Fibroblast of the conjunctiva (primary cell): Measurements from ENCODE around the gene LTBP4.
"Not testable (repeated sequence)": the region's sequence is repeated elsewhere in the genome, so short reads cannot be mapped to it uniquely, and the experiment has no call there.

Experiments
- DNase-seq: peaks from one replicate; pipeline ENCODE4 v3.0.0-alpha.2; 2010; ENCODE audit warnings: low read depth

LTBP4 gene

GRCh38 chr19:40576585-40577451 is 24.4 kb upstream of the LTBP4 start, which contains the start of gene SHKBP1:
SHKBP1 (plus strand) TSS chr19:40576873; CDS start chr19:40576900, 27 bp downstream.
- peak; percentile 92 for DNase-seq

DNA sequence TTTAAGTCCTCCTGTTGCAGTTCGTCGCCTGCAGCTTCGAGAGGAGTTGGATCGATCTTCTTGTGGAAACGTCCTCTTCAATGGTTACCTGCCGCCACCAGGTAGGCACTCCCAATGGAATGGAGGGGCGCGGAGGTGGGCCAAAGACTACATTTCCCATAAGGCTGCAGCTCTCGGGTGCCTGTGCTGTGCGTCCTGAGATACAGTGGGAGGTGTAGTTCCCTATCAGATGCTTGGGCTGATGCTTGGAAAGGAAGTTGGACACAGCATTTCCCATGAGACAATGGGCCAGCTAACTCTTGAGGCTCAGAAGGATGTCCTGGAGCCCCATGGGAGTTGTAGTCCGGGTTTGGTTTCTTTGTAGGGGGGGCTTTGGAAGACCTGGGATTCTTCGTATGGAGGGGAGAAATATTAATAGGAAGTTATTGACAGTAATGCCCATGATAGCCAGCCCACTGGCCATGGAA is 22.7 kb upstream of the LTBP4 start:
- no peak for DNase-seq

DNA sequence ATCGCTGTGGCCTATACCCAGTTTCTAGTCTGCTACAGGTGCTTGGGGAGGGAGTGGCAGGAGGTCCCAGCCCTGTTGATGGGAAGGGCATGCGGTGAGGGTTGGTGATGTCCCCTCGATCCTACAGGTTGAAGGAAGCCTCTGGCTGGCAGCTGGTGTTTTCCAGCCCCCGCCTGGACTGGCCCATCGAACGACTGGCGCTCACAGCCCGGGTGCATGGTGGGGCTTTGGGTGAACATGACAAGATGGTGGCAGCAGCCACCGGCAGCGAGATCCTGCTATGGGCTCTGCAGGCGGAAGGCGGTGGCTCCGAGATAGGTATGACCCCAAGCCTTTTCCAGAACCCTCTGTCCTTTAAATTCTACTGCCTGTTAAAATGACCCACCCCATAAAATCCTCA is 20.6 kb upstream of the LTBP4 start:
- DNase-seq = no peak

DNA sequence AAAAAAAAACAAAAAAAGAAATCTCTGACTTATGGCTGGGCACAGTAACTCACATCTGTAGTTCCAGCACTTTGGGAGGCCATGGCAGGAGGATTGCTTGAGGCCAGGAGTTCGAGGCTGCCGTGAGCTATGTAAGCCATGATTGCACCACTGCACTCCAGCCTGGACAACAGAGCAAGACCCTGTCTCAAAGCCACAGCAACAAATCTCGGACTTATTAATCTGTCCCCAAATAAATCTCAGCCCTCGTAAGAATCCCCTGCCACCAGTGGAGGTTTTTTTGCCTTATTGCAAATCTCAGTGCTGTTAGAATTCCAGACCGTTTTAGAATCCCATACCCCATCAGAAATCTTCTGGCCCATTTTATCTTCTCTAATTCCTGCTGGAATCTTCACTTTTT is 19.6 kb upstream of the LTBP4 start:
- DNase-seq = no peak

- no peak for DNase-seq
These were observed 18.7 kb upstream of the LTBP4 start for GRCh38 chr19:40582467-40582866.

DNA sequence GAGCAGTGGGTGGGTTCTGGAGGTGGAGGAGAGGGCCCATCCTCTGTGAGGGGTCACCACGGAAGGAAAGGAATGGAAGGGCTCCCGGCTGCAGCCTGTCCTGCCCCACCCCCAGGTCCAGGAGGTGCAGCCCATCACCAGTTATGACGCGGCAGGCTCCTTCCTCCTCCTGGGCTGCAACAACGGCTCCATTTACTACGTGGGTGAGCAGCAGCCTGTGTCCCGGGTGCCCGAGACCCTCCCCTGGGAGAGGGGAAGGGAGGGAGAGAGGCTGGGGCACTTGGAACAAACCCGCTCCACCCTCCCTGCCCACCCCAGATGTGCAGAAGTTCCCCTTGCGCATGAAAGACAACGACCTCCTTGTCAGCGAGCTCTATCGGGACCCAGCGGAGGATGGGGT is 17.9 kb upstream of the LTBP4 start:
- DNase-seq = no peak

GRCh38 chr19:40584007-40584406 is 17.2 kb upstream of the LTBP4 start:
- DNase-seq = no peak

GRCh38 chr19:40585241-40585981 is 15.8 kb upstream of the LTBP4 start:
- DNase-seq = no peak

DNA sequence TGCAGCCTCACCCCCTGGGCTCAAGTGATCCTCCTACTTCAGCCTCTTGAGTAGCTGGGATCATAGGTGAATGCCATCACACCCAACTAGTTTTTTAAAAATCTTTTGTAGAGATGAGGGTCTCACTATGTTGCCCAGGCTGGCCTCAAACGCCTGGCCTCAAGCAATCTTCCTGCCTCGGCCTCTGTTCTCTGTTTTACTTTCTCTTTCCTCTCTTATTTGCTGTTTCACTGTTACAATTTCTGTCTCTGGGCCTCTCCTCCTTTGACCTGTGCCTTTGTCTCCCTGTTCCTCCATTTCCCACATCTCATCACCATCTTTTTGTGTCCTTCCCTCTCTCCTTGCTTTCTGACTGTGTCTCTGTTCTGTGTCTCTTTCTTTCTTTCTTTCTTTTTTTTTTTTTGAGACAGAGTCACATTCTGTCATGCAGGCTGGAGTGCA is 15.2 kb upstream of the LTBP4 start:
- no peak for DNase-seq

DNA sequence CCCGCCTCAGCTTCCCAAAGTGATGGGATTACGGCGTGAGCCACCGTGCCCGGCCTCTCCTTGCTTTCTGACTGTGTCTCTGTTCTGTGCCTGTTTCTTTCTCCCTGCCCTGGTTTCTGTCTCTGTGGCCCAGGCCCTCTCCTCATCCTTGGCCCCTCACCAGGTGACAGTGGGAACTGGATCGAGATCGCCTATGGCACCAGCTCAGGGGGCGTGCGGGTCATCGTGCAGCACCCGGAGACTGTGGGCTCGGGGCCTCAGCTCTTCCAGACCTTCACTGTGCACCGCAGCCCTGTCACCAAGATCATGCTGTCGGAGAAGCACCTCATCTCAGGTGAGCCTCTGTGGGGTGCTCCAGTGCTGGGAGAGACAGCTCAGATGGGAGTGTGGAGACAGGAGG is 14.6 kb upstream of the LTBP4 start:
- no peak for DNase-seq

- no peak for DNase-seq
These were observed 12.9 kb upstream of the LTBP4 start for GRCh38 chr19:40588110-40588854.

DNA sequence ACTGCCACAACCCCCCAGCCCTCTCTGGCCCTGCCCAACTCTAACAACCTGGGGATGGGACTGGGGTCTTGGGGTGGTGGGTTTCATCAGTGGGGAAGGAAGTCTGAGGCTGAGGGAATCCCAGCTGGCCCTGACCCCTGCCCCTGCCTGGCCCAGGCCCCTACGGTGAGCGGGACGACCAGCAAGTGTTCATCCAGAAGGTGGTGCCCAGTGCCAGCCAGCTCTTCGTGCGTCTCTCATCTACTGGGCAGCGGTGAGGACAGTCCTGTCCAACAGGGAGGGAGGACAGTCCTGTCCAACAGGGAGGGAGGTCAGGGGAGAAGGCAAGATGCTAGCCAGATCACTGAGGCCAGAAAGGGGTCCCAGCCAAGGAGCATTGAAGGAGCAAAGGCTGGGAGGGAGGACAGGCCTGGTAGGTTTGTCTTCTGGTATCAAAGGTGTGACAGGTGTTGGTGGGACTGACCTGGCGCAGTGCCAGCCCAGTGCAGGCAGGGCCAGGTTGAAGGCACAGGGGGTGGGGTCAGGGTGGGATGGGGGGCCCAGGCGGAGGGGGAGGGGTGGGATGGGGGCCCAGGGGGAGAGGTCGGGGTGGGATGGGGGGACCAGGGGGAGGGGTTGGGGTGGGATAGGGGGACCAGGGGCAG is 12.1 kb upstream of the LTBP4 start:
- no peak for DNase-seq

DNA sequence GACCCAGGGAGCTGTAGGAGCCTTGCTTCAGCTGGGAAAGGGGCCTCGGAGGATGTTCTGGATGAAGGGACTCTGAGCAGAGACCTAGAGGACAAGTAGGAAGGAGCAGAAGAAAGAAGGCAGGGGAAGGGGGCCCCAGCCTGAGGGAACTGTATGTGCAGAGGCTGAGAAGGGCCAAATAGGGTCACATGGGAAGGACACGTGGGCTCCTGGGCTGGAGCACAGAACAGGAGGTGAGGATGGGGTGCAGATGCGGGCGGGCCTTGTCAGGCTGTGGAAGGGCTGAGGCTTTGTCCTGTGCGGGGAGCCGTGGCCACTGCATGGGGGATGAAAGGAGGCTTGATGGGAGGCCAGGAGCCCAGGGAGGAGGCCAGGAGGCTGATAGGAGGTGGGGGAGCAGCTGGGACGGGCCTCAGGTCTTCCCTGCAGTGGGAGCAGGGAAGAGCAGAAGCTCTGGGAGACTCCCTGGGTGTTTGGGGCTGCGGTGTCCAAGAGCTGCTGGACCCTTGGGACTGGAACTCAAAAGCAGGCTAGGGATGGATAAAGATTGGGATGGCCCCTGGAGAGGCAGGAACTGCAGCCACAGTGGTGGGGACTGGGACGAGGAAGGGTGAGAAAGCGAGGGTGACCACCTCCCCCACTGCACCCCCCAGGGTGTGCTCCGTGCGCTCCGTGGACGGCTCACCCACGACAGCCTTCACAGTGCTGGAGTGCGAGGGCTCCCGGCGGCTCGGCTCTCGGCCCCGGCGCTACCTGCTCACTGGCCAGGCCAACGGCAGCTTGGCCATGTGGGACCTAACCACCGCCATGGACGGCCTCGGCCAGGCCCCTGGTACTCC is 11.4 kb upstream of the LTBP4 start:
- no peak for DNase-seq

DNA sequence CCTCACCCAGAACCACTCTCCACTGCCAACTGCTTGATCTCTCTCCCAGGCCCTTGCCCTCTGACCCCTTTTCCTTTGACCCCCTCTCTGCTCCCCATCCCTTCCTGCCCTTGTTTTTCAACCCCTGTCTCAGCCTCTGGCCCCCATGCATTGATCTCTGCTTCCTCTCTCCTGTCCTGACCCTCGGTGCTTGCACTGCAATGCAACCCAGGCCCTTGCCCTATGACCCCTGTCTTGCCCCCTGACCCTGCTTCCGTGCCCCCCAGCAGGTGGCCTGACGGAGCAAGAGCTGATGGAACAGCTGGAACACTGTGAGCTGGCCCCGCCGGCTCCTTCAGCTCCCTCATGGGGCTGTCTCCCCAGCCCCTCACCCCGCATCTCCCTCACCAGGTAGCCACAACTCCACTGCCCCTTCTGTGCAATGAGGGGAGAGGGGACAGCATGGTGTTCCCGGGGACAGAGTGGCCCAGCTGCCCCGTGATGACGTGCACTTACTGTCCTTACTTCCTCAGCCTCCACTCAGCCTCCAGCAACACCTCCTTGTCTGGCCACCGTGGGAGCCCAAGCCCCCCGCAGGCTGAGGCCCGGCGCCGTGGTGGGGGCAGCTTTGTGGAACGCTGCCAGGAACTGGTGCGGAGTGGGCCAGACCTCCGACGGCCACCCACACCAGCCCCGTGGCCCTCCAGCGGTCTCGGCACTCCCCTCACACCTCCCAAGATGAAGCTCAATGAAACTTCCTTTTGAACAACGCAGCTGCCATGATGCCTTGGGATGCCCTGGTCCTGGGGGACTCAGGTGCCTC is 10.5 kb upstream of the LTBP4 start:
- DNase-seq = no peak

DNA sequence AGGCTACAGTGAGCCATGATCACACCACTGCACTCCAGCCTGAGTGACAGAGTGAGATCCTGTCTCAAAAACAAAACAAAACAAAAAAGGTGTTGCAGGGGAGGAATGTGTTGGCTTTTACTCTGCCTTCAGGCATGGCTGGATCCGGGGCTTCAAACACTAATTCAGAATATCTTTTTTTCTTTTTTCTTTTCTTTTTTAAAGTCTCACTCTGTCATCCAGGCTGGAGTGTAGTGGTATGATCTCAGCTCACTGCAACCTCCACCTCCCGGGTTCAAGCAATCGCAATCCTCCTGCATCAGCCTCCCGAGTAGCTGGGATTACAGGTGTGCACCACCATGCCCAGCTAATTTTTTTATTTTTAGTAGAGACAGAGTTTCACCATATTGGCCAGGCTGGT is 9.4 kb upstream of the LTBP4 start:
- not testable (repeated sequence) for DNase-seq

DNA sequence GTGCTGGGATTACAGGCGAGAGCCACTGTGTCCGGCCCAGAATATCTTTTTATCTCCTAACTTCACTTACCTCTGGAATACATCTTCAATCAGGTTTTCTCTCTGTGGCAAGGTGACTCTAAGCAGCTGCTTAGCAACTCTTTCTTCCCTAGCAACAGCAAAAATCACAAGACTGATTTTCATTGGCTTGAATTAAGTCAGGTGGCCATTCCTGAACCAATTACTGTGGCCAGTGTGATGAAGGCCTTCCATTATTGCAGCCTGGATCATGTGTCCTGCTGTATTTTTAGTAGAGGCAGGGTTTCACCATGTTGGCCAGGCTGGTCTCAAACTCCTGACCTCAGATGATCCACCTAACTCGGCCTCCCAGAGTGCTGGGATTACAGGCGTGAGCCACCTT is 9.0 kb upstream of the LTBP4 start:
- no peak for DNase-seq

DNA sequence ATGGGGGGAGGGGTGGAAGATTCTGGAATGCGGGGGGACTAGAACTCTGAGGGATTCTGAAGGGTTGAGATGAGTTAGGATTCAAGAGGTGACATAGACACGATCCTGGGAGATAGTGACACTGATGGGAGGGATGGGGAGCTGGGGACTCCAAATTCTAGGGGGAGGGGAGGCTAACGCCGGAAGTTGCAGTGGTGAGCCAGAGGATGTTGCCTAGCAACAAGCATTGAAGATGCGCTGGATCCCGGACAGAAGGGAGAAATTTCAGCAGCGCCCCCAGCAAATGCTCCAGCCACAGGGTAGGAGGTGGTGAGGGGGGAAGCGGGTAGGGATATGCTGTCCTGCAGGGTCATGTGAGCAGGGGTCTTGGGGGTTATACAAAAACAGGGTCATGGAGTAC is 6.9 kb upstream of the LTBP4 start:
- DNase-seq = no peak

DNA sequence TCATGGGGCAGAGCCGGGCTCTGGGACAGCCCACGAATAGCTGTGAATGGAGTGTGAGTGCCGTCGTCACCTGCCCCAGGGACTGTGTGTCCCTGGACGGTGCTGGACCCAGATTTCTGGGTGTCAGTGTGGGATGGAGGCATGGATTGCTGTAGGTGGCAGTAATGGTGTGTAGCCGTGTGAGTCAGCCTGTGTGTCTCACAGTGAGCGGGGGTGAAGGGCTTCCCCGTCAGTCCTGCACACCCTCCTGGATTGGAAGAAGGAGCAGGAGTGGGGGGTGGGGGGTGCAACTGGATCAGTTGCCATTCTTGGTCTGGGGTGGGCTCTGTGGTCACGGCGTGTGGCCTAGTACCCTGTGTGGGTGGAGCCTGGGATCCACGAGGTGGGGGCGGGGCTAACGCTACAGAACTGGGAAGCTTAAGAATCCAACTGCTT is 6.5 kb upstream of the LTBP4 start:
- DNase-seq = no peak

- no peak for DNase-seq
These were observed 4.4 kb upstream of the LTBP4 start for GRCh38 chr19:40596608-40597328.
